ENCODE data around the gene GTPBP2. TPM values are rescaled to one million over a fixed set of nuclear protein-coding genes. Genes with fewer than 3 reads are reported as not detected.

GTPBP2 gene
- total and polyA plus RNA-seq, 2 of the 13 experiments (the other 11 are each of a cell fraction or from before 2014, with no cell fraction given) = 26.9 to 88.2 TPM

GRCh38 chr6:43668151-43669028, 39.3 kb upstream of the GTPBP2 start (continued):
- TF ChIP-seq, protein P1, sequence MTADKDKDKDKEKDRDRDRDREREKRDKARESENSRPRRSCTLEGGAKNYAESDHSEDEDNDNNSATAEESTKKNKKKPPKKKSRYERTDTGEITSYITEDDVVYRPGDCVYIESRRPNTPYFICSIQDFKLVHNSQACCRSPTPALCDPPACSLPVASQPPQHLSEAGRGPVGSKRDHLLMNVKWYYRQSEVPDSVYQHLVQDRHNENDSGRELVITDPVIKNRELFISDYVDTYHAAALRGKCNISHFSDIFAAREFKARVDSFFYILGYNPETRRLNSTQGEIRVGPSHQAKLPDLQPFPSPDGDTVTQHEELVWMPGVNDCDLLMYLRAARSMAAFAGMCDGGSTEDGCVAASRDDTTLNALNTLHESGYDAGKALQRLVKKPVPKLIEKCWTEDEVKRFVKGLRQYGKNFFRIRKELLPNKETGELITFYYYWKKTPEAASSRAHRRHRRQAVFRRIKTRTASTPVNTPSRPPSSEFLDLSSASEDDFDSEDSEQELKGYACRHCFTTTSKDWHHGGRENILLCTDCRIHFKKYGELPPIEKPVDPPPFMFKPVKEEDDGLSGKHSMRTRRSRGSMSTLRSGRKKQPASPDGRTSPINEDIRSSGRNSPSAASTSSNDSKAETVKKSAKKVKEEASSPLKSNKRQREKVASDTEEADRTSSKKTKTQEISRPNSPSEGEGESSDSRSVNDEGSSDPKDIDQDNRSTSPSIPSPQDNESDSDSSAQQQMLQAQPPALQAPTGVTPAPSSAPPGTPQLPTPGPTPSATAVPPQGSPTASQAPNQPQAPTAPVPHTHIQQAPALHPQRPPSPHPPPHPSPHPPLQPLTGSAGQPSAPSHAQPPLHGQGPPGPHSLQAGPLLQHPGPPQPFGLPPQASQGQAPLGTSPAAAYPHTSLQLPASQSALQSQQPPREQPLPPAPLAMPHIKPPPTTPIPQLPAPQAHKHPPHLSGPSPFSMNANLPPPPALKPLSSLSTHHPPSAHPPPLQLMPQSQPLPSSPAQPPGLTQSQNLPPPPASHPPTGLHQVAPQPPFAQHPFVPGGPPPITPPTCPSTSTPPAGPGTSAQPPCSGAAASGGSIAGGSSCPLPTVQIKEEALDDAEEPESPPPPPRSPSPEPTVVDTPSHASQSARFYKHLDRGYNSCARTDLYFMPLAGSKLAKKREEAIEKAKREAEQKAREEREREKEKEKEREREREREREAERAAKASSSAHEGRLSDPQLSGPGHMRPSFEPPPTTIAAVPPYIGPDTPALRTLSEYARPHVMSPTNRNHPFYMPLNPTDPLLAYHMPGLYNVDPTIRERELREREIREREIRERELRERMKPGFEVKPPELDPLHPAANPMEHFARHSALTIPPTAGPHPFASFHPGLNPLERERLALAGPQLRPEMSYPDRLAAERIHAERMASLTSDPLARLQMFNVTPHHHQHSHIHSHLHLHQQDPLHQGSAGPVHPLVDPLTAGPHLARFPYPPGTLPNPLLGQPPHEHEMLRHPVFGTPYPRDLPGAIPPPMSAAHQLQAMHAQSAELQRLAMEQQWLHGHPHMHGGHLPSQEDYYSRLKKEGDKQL (CRISPR knock-in tag; IDR thresholded peaks at IDR 0.05; ENCODE audit: low read depth) = no peak
- TF ChIP-seq TBX2 (CRISPR knock-in tag; IDR thresholded peaks at IDR 0.05; ENCODE audit: borderline replicate concordance) (peak; percentile 53; the same call in 1 of the 2 replicates), ZNF775 (CRISPR knock-in tag; IDR thresholded peaks at IDR 0.05; ENCODE audit: borderline replicate concordance) (no peak), ARNT (IDR thresholded peaks at IDR 0.05) (no peak; the same call in 1 of the 2 replicates), ZNF431 (CRISPR knock-in tag; IDR thresholded peaks at IDR 0.05; ENCODE audit: borderline replicate concordance, low read depth) (peak; percentile 81), SRF (IDR thresholded peaks at IDR 0.05; ENCODE audit: low read depth, low read length) (no peak), AGO1 (IDR thresholded peaks at IDR 0.05; ENCODE audit: low read depth, low read length, poor library complexity, severe bottlenecking) (peak; percentile 96), ZBTB4 (CRISPR knock-in tag; IDR thresholded peaks at IDR 0.05; ENCODE audit: borderline replicate concordance) (0 out of 2 replicates have a peak, but pooled peaks have one; percentile 38), ZNF614 (CRISPR knock-in tag; IDR thresholded peaks at IDR 0.05; ENCODE audit: borderline replicate concordance) (peak; percentile 28; the same call in 1 of the 2 replicates), MXI1 (IDR thresholded peaks at IDR 0.05; ENCODE audit: borderline replicate concordance, low read depth, low read length) (peak; percentile 79; the same call in 2 of the 3 replicates), ZNF891 (CRISPR knock-in tag; IDR thresholded peaks at IDR 0.05) (peak; percentile 76; the same call in 1 of the 2 replicates), NCOA5 (CRISPR knock-in tag; IDR thresholded peaks at IDR 0.05) (no peak), ZNF12 (CRISPR knock-in tag; IDR thresholded peaks at IDR 0.05) (0 out of 2 replicates have a peak, but pooled peaks have one; percentile 45)
- TF ChIP-seq, protein P2, sequence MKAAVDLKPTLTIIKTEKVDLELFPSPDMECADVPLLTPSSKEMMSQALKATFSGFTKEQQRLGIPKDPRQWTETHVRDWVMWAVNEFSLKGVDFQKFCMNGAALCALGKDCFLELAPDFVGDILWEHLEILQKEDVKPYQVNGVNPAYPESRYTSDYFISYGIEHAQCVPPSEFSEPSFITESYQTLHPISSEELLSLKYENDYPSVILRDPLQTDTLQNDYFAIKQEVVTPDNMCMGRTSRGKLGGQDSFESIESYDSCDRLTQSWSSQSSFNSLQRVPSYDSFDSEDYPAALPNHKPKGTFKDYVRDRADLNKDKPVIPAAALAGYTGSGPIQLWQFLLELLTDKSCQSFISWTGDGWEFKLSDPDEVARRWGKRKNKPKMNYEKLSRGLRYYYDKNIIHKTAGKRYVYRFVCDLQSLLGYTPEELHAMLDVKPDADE (CRISPR knock-in tag; IDR thresholded peaks at IDR 0.05) = no peak
- TF ChIP-seq, protein P3, sequence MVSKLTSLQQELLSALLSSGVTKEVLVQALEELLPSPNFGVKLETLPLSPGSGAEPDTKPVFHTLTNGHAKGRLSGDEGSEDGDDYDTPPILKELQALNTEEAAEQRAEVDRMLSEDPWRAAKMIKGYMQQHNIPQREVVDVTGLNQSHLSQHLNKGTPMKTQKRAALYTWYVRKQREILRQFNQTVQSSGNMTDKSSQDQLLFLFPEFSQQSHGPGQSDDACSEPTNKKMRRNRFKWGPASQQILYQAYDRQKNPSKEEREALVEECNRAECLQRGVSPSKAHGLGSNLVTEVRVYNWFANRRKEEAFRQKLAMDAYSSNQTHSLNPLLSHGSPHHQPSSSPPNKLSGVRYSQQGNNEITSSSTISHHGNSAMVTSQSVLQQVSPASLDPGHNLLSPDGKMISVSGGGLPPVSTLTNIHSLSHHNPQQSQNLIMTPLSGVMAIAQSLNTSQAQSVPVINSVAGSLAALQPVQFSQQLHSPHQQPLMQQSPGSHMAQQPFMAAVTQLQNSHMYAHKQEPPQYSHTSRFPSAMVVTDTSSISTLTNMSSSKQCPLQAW (CRISPR knock-in tag; IDR thresholded peaks at IDR 0.05) = peak; percentile 95; the same call in 1 of the 2 replicates
